Brain pericyte (primary cell): ENCODE measurements around the gene FABP1.

Experiments
- DNase-seq: peaks from one replicate; pipeline ENCODE4 v3.0.0-alpha.2; 2012; ENCODE audit warnings: low read depth, low spot score

FABP1 gene

DNA sequence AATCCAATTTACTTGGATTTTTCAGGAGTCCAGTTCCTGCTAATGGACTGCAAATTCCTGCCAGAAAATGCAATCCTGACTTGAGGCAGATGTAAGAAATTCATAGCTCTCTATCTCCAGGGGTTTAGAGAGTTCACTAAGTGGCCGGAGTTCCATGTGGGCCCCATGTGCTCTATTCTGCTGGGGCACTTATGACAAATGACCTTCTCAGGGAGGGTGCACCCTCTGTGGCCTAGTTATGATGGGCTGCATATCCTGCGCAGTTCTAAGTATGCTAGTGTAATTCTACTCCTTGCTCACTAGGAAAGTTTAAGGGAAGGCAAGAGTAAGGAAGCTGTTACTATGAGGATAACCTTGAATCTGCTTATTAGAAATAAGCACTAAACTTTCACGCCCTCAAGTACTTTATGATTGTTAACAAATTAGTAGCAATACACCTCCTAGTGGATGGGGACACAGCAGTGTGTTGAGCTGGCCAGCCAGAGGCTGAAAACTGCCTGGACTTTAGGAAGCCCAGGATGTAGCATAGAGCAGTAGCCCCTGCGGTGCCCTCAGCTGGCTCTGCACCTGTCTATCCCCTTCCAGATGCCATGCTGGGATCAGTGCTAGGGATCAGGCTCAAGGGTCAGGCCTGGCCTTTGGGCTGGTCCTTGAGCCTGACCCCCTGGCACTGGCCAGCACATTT lies 45.8 kb downstream of the FABP1 start:
- no peak for DNase-seq

DNA sequence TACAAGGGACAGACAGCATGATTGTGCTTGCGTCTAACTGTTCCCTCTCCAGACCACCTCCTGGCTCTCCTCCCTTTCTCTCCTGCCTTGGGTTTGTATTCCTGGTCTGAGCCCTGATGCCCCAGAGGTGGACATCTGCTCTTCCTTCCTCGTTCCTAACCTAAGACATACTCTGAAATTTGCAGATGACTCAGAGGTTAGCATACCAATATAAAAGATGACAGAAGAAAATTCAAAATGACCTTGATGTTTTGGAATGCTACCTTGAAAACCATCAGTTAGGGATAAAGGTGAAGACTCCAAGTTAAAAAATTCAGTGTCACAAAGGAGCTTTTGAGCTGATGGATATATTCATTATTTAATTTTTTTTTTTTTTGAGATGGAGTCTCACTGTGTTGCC lies 47.3 kb downstream of the FABP1 start:
- no peak for DNase-seq

DNA sequence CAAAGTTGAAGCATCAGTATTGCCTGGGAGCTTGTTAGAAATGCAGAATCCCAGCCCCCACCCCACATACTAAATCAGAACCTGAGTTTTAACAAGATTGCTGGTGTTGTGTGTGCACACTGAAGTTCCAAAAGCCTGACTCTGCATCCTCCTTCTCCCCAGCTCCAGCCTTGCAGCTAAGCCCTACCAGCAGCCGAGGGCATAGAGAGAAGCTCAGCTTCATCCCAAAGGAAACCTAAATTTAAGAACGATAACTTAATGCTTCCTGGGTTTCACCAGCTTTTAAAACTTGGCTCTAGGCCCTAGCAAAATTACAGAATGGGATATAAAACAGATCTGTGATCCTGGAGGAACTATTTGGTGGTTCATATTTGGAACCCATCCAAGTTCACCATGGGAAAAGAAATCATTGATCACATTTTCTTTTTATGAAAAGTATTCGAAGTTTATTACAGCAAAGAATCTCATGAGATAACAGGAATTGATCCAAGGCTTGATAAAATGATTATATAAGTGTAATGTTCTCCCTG lies 49.2 kb downstream of the FABP1 start:
- DNase-seq, result no peak

DNA sequence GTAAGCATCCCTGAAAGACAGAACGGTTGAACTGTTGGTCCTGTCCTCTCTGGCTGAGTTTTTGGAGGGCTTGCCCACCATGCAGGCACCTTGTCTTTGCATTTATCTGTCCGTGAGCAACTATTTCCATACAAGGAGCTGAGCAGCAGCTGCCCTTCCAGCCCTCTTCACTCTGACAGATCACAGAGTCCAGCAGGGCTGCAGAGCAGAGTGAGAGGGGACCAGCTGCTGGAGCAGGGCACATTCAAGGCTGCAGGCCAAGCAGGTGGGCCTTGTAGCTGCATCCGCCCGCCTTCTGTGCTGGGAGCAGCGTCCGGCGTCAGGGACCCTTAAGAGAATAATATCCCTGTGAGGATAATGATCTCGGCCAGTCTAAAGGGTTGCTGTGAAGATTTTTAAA lies 50.8 kb downstream of the FABP1 start:
- DNase-seq, result no peak

DNA sequence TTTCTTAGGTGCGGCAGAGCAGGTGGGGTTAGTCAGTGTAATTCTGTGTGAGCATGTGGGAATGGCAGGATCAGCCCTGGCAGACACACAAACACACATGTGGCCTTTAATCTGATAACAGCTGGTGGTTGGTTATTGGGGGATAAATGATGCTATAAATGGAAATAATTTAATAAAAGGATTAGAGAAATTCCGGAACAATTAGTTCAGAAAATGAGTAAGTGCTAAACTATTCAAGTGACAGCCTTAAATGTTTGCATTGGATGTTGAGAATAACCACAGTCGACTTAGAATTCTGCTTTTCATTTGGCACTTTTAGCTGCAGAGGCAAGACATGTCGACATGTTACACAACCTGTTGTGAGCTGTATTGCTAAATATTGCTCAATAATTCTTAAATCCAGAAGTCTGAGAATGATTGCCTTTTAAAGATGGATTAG lies 53.0 kb downstream of the FABP1 start:
- DNase-seq, result no peak

DNA sequence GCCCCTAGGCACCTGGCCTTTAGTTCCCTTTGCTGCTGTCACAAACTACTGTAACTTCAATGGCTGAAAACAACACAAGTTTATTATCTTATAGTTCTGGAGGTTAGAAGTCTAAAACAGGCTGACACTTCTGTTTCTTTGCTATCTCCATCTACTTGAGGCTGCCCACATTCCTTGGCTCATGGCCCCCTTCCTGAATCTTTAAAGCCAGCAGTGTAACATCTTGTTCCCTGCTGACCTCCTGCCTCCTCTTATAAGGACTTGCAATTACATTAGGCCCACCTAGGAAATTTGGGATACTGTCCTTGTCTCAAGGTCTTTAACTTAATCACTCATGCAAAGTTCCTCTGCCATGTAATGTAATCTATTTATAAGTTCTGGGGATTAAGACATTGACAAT lies 53.7 kb downstream of the FABP1 start:
- no peak for DNase-seq
